NCI-H2107 (cell line): Measurements from ENCODE around the gene TNPO3.
"Not testable (repeated sequence)": the region's sequence is repeated elsewhere in the genome, so short reads cannot be mapped to it uniquely, and the experiment has no call there.

ENCODE experiments used
- DNase-seq: peaks from one replicate; lab custom pipeline; 2025; lab: John Stamatoyannopoulos, UW

The TNPO3 gene

DNA sequence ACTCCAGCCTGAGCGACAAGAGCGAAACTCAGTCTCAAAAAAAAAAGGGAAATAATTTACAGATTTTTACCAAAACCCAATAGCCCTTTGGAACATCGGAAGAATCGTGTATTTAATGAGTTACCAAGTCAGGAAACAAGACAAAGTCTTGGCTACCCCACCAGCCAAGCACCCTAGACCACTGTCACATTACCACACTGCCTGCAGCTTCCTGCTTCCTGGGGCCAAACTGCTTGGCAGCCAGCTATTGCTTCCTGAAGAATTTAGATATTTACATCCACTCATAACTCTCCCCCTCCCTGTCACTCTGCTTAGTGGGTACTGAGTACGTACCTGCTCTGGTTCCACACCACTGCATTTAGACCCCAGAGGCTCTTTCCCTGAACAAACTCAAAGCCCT is 14.1 kb upstream of the TNPO3 start:
- DNase-seq: no peak

DNA sequence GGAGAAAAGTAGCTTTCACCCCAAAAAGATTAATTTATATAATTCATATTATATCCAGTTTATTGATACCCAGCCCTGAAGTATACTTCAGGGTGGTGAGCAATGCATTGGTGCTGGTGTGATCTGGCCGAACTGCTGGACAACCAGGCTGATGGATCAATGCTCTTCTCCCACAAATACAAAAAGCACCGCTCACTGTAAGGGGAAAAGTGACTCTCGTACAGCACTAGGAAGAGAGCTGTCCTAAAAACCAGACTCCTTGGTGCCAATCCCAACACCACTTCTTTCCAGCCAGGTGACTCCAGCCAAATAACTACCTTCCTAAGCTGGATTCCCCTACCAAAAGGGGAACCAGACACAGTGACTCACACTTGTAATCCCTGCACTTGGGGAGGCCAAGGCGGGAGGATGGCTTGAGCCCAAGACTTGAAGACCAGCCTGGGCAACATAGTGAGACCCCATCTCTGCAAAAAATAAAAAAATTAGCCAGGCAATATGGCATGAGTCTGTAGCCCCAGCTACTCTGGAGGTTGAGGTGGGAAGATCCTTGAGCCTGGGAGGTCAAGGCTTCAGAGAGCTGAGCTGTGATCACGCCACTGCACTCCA is 13.1 kb upstream of the TNPO3 start:
- DNase-seq: no peak

DNA sequence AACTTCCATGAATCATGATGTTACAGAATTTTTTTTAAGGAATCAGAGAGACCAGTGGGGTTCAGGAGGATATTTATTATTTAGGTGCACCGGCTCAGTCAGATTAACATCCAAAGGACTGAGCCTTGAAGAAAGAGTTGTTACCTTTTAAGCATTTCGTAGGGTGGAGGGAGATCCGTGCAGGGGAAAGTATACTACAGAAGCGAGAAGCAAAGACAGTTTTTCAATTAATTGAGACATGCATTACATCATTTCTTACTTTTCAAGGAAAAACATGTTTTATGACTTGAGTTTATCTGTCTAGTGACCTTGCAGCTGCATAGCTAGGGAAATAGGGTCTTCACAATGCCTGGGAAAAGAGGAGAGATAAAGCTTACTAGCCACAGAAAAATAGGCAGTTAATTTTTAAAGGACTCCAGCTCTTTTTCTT is 12.2 kb upstream of the TNPO3 start:
- not testable (repeated sequence) for DNase-seq

DNA sequence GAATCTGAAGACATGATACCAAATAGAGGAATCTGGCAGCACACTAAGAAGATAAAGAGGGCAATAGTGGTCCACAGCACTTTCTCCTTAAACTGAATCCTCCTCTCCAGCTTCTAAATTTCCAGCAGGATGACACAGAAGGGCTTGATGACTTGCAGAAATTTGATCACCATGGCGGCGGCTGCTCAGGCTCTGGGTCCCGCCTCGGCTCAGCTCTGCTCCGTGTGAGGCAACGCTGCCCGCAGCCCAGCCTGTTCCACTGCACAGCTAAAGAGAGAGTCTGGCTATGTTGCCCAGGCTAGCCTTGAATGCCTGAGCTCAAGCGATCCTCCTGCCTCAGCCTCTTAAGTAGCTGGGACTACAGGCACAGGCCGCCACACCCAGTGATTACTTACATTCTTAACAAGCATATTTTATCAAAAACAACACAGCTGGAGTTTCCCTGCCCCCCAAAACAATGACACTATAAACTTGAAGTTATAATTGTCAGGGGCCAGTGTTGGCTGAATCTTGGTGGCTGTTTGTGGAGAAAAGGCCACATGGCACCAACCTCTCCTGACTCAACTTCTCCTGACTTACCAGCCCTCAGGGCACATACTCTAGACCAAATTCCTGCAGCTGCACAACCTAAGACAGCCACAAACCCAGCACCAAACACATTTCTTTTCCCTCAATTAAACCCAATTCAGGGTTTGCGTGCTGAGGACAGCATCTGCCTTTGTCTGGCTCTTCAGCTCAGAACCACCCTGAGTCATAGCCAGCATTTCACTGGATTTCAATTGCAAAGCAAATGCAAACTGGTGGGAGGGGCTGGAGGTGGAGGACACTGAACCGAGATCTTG is 11.6 kb upstream of the TNPO3 start:
- no peak for DNase-seq

DNA sequence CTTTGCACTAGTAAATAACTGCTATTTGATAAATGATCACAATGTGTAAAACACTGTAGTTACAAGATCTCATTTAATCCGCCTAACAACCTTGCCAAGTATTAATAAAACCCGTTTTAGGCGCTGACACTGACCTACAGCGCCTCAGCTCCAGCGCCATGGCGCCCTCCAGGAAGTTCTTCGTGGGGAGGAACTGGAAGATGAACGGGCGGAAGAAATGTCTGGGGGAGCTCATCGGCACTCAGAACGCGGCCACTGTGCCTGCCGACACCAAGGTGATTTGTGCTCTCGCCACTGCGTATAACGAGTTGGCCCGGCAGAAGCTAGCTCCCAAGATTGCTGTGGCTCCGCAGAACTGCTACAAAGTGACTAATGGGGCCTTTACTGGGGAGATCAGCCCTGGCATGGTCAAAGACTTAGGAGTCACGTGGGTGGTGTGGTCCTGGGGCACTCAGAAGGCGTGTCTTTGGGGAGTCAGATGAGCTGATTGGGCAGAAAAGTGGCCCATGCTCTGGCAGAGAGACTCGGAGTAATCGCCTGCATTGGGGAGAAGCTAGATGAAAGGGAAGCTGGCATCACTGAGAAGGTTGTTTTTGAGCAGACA is 1.1 kb upstream of the TNPO3 start:
- no peak for DNase-seq

DNA sequence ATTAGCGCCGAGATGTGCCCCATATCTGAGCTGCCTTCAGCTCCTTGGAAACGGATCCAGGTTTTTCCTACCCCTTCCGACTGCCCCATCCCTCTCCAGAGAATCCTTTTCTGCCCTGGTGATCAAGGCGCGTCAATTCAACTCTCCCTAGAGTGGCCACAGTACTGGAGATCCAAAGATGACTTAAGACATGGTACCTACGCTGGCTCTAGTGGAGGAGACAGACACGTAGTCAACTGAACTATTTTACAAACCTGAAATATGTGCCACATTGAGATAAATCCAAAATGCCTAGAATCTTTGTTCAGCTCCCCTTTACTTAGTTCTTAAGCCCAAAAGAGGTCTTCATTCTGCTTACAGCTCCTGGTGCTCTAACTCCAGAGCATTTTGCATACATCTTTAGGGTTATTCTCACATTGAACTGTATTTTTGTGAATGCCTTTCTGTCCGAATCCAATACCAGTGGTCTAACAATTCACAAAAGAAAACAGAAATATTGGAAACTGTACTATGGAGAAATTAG is 444 bp upstream of the TNPO3 start:
- DNase-seq: no peak

DNA sequence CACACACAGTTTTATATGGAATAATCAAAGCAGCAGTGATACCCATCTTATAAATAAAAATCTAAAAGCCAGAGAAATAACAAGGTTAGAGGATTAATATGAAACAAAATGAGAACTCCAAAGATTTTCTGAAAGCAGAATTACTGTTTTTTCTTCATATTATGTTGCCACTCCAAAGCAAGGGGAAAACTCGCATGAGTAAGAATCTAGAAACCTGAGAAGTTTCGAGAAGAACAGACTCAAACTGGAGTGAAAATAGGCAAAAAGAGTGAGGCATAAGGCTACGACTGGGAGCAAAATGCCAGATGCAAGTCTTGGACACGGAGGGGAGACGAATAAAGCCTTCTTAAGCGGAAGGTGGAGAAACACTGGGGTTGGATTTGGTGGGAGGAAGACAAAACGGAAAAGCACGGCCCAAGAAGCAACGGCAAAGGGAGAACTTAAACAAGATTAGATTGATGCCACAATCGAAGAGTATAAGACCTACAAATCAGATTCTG is 923 bp downstream of the TNPO3 start:
- no peak for DNase-seq

DNA sequence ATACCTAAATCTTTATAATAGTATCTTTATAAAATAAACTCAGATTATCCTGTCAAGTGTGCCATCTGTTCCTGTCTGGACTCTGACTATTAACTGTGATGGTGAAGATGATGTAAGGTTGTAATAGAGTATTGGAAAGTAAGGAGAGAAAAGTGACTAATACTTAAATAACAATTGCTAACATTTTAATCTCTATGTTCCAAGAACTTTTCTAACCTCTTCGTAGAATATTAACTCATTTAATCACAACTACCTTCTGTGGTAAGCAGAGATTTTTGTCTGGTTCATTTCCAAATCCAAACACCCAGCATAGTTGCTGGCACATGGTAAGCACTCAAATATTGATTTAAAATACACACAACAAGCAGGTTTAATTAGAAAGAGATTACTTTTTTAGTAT is 2.5 kb downstream of the TNPO3 start:
- DNase-seq: no peak

DNA sequence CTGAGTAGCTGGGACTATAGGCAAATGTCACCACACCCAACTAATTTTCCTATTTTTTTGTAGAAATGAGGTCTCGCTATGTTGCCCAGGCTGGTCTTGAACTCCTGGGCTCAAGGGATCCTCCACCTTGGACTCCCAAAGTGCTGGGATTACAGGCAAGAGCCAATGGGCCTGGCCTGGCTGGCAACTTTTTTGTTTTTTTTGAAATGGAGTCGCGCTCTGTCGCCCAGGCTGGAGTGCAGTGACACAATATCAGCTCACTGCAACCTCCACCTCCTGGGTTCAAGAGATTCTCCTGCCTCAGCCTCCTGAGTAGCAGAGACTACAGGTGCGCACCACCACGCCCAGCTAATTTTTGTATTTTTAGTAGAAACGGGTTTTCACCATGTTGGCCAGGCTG is 3.5 kb downstream of the TNPO3 start:
- not testable (repeated sequence) for DNase-seq

DNA sequence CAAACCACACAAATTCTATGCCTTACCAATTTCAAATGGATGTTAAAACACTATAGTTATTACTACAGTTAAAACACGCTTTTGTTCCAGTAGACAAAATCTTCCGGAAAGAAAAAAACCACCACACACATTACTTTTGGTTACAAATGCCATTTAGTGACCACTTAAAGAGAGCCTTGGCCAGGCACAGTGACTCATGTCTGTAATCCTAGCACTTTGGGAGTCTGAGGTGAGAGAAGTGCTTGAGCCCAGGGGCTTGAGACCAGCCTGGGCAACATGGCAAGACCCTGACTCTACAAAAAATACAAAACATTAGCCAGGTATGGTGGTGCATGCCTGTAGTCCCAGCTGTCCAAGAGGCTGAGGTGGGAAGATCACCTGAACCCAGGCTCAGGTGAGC is 7.2 kb downstream of the TNPO3 start:
- DNase-seq: no peak

DNA sequence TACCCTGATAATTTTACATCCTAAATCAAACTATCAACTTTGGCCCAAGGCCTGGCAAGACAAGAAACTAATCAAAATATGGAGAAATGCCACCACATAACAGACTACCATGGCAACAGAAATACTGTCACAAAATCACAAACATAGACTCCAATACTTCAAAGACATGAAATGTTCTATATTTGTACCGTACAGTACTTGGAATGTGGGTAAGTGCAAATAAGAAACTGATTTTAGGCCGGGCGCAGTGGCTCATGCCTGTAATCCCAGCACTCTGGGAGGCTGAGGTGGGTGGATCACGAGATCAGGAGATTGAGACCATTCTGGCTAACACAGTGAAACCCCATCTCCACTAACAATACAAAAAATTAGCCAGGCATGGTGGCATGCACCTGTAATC is 9.2 kb downstream of the TNPO3 start:
- no peak for DNase-seq

DNA sequence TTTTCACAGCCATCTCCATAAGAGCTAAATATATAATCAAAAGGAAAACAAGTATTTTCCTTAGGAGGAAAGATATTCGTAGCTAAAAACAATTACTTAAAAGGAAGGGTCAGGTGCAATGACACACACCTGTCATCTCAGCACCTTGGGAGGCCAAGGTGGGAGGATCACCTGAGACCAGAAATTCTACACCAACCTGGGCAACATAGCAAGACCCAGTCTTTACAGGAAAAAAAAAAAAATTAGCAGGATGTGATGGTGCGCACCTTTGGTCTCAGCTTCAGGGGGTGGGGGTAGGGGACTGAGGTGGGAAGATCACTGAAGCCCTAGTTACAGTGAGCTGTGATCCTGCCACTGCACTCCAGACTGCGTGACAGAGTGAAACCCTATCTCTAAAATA is 11.9 kb downstream of the TNPO3 start:
- DNase-seq: no peak

DNA sequence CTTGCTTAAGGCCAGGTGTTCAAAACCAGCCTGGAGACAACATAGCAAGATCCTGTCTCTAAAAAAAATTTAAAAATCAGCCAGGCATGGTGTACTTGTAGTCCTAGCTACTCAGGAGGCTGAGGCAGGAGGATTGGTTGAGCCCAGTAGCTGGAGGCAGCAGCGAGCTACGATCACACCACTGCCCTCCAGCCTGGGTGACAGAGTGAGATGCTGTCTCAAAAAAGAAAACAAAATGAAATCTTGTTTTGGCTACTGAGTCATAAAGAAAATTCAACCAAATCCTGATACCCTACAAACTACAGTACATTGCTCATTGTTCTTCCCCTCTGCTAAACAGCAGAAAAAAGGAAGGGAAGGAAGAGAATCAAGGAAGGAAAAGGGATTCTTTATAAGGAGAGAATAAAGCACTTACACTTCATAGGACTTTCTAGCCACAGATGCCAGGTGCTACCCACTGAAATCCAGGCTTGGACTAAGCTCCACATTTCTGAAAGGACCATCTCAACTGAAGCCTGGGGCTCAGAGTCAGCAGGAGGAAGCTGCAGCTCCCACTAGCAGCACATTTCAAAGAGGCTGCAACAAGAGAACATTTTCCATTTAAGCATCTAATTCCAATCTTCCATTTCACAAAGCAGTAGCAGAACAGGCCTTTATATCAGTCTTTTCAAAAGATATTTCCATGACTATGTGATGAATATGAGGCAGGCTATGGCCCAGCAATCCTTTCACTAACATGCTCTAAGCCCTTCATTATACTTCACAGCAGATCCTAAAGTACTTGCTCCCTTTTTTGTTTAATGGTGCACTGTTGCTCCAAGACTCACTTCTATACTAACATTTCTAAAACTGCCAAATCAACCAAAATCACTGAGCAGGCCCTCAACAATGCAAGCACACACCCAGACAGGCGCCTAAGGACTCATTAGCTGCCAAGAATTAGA is 13.5 kb downstream of the TNPO3 start:
- DNase-seq: no peak

DNA sequence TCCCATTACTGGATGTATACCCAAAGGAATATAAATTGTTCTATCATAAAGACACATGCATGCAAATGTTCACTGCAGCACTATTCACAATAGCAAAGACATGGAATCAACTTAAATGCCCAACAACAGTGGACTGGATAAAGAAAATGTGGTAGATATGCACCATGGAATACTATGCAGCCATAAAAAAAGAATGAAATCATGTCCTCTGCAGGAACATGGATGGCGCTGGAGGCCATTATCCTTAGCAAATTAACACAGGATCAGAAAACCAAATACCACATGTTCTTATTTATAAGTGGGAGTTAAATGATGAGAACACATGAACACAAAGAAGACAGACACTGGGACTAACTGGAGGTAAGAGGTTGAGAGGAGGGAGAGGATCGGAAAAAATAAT is 16.4 kb downstream of the TNPO3 start:
- DNase-seq: not testable (repeated sequence)

DNA sequence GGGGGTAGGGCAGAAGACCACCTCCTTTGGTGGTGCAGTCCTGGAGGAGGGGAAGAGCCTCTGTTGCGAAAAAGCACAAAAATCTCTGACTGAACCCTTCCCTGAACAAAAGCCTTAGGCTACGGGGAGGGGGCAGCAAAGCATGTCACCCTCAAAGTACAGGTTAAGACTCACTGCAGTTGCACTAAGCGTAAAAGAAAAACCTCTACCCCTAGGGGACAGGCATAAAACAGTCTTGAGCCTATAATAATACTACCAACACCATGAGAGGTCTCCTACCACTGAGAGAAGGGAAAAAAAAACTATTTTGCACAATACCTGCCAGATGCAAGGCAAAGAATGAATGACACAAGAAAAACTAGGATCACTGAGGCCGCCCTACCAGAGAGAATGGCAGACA is 17.3 kb downstream of the TNPO3 start:
- DNase-seq: no peak

DNA sequence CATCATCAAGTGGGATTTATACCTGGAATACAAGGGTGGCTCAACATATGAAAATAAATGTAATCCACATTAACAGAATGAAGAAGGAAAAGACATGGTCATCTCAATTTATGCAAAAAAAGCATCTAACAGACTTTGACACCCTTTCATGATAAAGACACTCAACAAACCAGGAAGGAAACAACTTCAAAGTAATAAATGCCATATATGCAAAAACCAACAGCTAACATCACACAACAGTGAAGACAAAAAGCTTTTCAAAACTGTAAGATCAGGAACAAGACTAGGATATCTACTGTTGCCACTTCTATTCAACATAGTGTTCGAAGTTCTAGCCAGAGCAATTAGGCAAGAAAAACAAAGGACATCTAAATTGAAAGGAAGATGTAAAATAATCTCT is 22.9 kb downstream of the TNPO3 start:
- no peak for DNase-seq

DNA sequence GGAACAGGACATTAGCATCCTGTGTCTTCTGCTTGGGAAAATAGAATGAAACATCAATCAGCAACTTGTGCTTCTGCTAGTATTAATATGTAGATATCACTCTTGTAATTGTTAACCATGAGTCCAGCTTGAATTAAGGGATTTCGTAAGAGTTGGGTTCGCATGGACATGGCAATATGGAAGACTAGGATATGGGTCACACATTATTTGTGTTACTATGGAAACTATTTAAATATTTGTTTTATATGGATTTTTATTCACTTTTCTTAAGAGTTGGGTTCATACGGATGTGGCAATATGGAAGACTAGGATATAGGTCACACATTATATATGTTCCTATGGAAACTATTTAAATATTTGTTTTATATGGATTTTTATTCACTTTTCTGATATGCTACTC is 24.5 kb downstream of the TNPO3 start:
- no peak for DNase-seq

DNA sequence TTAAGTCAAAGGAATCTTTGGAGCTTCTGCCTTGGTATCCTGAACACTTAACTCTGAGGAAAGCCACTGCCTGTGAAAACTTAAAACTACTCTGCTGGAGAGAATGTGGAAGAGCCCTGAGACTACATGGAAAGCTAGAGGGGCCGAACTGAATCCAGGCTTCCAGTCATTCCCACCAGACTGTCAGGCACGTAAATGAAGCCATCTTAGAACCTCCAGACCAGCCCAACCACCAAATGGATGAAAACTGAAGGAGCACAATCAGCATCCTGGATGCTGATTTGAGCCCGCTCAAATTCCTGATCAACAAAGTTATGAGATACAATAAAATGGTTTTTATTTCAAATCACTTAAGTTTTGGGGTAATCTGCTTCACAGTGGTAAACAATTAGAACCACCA is 30.8 kb downstream of the TNPO3 start:
- DNase-seq: no peak

DNA sequence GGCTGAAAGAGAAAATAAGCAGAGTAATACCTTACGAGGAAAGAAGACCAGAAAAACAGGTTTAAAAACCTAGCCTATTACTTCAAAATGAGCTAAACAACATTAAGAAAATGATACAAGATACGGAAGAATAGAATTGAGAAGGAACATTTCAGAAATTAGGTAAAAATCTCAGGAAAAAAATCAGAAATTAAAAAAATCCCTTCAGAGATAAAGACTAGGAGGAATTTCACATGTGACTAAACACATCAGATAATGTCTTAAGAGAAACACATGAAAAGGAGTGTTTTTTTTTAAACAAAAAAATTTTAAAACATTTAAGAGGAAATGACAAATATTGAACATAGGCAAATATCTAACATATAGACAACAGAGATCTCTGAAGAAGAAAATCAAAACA is 33.3 kb downstream of the TNPO3 start:
- no peak for DNase-seq

DNA sequence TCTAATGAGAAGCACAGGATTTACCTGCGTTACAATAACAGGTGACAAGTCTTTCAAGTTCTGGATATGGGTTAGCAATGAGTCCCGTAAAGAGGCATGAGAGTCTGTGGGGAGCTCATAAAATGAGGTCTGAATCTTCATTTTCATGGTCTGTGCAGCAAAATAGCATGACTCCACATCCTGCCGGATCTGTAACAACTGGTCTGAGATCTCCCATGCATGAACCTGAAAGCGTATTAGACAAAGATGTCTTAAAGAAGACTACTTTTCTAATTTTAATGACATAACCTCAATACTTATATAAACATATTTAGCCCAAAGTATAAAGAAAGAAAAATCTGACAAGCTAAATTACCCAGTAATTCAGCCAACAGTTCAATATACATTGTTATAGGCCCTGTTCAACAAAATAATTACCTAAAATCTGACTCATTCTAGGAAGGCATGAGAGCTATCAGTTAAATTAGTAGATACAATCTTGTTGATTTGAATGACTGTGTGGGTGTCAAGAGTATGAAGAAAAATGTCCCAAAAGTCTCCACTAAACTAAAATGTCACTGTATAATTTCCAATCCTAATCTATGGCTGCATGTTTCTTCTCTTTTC is 36.9 kb downstream of the TNPO3 start:
- DNase-seq: no peak

DNA sequence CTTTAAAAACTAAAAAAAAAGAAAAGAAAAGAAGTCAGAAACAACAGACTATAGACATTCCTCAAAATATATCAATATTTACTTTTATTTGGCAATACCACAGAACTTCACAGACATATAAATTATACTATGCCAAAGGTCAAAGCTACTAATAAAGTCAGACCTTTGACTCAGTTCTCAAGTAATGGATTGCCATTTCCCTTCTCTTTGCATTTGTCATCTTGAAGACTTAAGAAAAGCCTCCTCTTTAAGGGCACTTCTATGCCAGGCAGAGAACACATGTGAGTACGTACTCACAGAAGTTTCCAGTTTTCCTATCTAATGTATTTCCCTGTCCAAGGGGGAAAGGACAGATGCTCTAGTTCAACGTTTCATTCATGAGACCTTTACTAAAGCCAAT is 37.6 kb downstream of the TNPO3 start:
- DNase-seq: no peak
